ENCODE results near the gene BTF3L4. TPM values are rescaled to one million over a fixed set of nuclear protein-coding genes. Genes with fewer than 3 reads are reported as not detected.
"Not testable (repeated sequence)": the region's sequence is repeated elsewhere in the genome, so short reads cannot be mapped to it uniquely, and the experiment has no call there.

The BTF3L4 gene
- total RNA-seq, 1 donor from 2014 or later: 41.1 TPM

- peak; percentile 70 for DNase-seq (ENCODE audit: low read depth, low spot score)
Observed at GRCh38 chr1:52055066-52055865, 829 bp upstream of the BTF3L4 start, which contains the start of gene TXNDC12. Gene TXNDC12 (minus strand): TSS chr1:52055191. CDS start chr1:52055096, 95 bp downstream.

- DNase-seq (ENCODE audit: low read depth, low spot score): no peak
Observed at GRCh38 chr1:52055866-52056162, 281 bp upstream of the BTF3L4 start.

GRCh38 chr1:52056937-52057231 lies 789 bp downstream of the BTF3L4 start:
- DNase-seq (ENCODE audit: low read depth, low spot score): no peak

DNA sequence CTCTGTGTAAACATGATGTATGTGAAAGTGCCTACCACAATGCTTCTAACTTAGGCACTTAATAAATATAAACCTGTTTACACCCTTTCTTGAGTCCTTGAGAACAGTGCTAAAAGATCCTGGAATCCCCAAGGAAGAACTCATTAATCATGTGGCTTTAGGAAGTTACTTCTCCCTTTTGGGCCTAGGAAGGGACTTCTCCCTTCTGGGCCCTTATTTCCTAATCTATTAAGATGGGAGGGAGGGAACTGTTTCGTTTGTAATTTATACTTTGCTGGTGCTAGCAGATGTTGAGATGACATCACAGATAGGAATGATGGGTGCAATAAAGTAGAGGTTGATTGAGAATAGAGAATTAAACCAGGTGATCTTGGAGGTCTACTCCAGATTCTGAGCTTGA lies 1.2 kb downstream of the BTF3L4 start:
- DNase-seq (ENCODE audit: low read depth, low spot score): no peak

GRCh38 chr1:52057876-52058415 lies 1.9 kb downstream of the BTF3L4 start:
- DNase-seq (ENCODE audit: low read depth, low spot score): no peak

DNA sequence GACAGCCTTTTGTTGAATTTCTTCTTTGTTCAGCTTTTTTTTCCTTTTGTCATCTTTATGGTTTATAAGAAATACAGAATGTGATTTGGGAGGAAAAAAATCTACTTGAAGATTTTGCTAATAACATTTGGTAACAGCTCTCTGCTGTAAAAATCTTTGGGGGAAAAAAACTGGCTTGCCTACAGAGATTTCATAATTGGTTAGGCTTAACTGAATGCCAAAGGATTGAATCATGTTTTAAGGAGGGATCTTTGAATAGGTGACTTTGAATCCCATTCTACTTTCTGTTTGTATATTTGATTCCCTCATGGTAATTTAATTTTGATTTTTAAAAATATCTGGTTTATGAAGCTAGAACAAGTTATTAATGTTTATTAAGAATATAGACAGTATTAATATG lies 3.2 kb downstream of the BTF3L4 start:
- DNase-seq (ENCODE audit: low read depth, low spot score): no peak

DNA sequence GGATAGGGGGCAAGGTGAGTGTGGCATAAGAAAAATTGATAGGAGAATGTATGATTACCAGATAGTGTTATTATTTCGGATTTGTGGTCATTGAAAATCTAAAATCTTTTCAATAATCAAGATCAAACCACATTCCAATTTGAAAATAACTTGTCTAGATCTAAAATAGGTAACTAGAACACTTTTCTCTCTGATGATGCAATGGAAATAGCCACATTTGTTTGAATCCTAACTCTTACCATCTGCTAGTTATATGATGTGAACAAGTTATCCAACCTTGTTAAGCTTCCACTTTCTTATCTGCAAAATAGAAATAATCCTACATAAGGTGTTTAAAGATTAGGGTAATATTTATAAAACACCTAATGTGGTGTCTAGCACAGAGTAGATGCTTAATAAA lies 3.8 kb downstream of the BTF3L4 start:
- no peak for DNase-seq (ENCODE audit: low read depth, low spot score)

DNA sequence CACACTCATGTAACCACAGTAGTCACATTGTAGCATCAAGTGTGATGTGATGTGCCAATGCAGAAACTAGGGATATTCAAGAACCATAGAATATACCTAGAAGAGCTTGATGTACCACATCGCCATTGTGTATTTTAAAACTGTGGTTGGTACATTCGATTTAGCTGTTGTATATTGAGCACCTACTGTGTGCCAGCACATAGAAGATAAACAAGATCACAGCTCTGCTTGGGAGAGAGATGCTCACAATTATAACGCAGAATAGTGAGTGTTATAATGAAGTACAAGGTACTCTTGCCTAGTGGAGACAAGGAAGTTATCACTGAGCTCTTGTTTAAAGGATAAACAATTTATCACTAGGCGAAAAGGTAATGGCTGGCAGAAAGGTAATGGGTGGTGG lies 4.7 kb downstream of the BTF3L4 start:
- no peak for DNase-seq (ENCODE audit: low read depth, low spot score)

- DNase-seq (ENCODE audit: low read depth, low spot score): no peak
Observed at GRCh38 chr1:52063192-52063591, 7.1 kb downstream of the BTF3L4 start.

- no peak for DNase-seq (ENCODE audit: low read depth, low spot score)
Observed at GRCh38 chr1:52070704-52071103, 14.6 kb downstream of the BTF3L4 start.

GRCh38 chr1:52072291-52072690 lies 16.2 kb downstream of the BTF3L4 start:
- no peak for DNase-seq (ENCODE audit: low read depth, low spot score)

- DNase-seq (ENCODE audit: low read depth, low spot score): not testable (repeated sequence)
Observed at GRCh38 chr1:52077277-52077676, 21.2 kb downstream of the BTF3L4 start.

DNA sequence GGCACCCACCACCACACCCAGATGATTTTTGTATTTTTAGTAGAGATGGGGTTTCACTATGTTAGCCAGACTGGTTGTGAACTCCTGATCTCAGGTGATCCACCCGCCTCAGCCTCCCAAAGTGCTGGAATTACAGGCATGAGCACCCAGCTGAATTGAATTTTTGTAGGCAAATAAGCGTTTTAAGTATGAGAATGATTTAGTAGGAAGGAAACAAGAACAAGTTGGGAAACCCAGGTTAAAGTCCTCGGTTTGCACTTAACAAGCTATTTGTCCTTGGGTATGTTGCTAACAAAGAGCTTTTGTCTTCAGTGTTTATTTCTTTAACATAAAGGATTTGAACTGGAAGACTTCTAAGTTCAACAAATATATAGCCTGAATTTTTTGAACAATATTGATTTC lies 23.9 kb downstream of the BTF3L4 start:
- no peak for DNase-seq (ENCODE audit: low read depth, low spot score)

DNA sequence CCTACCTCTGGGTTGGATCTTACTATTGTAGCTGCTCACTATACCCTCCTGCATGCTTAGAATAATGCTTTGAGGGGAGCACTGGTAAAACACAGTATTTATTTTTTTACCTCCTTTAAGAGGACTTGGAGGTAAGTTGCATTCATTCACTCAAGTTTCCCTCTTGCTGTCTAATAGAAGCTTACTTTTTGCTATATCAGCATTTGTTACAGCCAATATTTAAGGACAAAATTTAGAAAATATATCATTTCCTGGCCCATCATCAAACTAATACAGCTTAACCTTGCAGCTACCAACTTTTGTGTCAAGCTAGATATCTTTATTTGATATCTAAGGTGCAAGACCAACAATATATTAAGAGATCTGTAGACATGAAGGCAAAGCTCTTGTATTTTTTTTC lies 31.8 kb downstream of the BTF3L4 start:
- not testable (repeated sequence) for DNase-seq (ENCODE audit: low read depth, low spot score)

- DNase-seq (ENCODE audit: low read depth, low spot score): not testable (repeated sequence)
Observed at GRCh38 chr1:52094300-52094699, 38.2 kb downstream of the BTF3L4 start.

DNA sequence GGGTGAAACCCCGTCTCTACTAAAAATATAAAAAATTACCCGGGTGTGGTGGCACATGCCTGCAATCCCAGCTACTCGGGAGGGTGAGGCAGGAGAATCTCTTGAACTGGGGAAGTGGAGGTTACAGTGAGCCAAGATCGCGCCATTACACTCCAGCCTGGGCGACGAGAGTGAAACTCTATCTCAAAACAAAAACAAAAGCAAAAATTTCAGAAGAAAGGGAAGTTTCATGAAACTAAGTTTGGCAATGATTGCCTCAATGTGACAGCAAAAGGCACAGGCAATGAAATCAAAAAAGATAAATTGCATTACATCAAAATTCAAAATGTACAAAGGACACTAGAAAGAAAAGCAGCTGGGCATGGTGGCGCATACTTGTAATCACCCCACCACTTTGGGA lies 40.1 kb downstream of the BTF3L4 start:
- no peak for DNase-seq (ENCODE audit: low read depth, low spot score)

DNA sequence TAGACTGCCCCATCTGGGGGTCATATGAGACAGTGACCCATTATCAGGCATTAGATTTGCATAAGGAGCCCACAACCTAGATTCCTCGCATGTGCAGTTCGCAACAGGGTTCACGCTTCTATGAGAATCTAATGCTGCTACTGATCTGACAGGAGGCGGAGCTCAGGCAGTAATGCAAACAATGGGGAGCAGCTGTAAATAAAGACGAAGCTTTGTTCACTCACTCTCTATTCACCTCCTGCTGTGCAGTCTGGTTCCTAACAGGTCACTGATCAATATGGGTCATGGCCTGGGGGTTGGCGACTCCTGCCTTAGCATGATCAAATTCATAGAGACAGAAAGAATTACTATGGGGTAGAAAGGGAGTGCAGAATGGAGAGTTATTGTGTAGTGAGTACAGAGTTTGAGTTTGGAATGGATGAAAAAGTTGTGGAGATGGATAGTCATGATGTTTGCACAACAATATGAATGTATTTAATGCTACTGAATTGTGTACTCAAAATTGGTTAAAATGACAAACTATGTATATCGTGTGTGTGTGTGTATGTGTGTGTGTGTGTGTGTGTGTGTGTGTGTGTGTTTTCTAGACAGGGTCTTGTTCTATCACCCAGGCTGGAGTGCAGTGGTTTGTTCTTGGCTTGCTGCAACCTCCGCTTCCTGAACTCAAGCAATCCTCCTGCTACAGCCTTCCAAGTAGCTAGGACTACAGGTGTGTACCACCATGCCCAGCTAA lies 42.2 kb downstream of the BTF3L4 start:
- DNase-seq (ENCODE audit: low read depth, low spot score): no peak

GRCh38 chr1:52102336-52103013 lies 46.4 kb downstream of the BTF3L4 start:
- no peak for DNase-seq (ENCODE audit: low read depth, low spot score)

DNA sequence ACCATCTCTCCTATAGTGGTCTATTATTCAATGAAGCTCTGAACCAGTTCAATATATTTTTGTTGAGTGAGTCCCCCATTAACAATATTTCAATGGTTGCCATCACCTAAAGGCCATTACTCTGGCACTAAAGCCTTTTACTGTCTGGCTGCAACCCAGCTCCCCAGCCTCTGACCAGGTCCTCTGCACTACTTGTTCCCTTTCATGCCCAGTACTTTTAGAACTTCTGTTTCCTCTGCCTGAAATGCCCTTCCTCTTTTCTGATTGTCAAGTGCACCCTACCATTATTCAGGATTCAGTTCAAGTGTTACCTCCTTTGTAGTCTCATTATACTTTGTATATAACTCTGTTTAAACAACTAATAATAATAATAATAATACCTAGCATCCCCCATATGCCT lies 55.4 kb downstream of the BTF3L4 start:
- no peak for DNase-seq (ENCODE audit: low read depth, low spot score)

- no peak for DNase-seq (ENCODE audit: low read depth, low spot score)
Observed at GRCh38 chr1:52112489-52112888, 56.4 kb downstream of the BTF3L4 start.

DNA sequence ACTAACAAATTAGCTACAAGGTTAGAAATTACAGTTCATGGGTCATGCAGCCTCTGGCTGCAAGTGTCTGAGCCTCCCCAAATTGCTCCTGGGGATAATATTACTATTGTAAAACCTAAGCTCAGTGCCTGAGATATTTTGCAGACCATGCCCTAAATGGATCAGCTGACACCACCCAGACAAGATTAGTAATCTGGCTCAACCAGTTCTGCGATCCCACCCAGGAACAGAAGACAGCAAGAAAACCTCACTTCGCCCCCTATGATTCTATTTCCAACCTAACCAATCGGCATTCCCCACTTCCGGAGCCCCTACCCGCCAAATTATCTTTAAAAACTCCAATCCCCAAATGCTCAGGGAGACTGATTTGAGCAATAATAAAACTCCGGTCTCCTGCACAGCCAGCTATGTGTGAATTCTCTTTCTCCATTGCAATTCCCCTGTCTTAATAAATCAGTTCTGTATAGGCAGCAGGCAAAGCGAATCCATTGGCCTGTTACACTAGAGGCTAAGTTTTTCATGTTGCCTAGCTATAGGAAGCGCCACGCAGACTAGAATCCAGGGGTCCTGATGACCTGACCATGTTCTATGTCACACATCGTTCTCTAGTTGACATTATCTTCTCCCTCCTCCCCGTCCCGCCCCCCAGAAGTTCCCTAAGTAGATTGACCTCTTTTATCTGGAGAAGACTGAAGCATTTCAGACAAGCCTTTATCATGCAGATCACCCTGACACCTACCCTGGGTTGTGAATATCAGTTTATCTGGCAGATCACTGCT lies 63.4 kb downstream of the BTF3L4 start:
- DNase-seq (ENCODE audit: low read depth, low spot score): no peak

DNA sequence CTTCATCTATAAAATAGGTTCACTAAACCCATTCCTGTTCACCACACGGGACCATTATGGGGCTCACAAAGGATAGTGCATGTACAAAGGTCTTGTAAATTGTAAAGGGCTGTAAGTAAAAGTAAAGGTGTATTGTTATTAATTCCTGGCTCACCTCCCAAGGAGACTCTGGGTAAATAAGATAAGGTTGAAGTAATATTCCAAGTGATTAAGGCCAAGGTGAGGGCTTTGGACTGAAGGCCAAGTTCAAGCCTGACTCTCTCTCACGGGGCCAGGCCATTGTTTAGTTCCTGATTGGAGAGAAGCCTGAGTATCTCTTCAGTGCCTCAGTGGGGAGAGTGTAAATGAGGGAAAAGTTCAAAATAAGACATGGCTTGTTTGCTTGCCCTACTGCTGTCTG lies 66.3 kb downstream of the BTF3L4 start:
- DNase-seq (ENCODE audit: low read depth, low spot score): no peak
